Smooth muscle cell (in vitro differentiated cells): ENCODE measurements around the gene CFAP97D2. TPM values are rescaled to one million over a fixed set of nuclear protein-coding genes. Genes with fewer than 3 reads are reported as not detected.
A peak's percentile ranks its signal among the peaks of the same experiment; 100 is the strongest.
"Not testable (repeated sequence)": the region's sequence is repeated elsewhere in the genome, so short reads cannot be mapped to it uniquely, and the experiment has no call there.

Experiments used
- DNase-seq: peaks from one replicate; lab custom pipeline; 2025; ENCODE audit not compliant: unreplicated experiment; lab: John Stamatoyannopoulos, UW
- H2AFZ ChIP-seq: fragments of 200-600 bp; sonication (generic); 2 replicates; pipeline ENCODE4 v1.6.0; 2016; ENCODE audit warnings: antibody characterized with exemption, low read depth, mild to moderate bottlenecking
- H3F3A ChIP-seq: fragments of 200-600 bp; sonication (generic); 2 replicates; pipeline ENCODE4 v1.6.0; 2017; ENCODE audit warnings: antibody characterized with exemption, low read depth
- H3K27ac ChIP-seq: fragments of 200-600 bp; sonication (generic); 2 replicates; pipeline ENCODE4 v1.5.1; 2016; ENCODE audit warnings: low read depth, mild to moderate bottlenecking
- H3K27me3 ChIP-seq: fragments of 200-600 bp; sonication (generic); 2 replicates; pipeline ENCODE4 v1.6.1; 2016; ENCODE audit warnings: low read depth, mild to moderate bottlenecking
- H3K36me3 ChIP-seq: fragments of 200-600 bp; sonication (generic); 2 replicates; pipeline ENCODE4 v1.5.1; 2016; ENCODE audit warnings: low read depth
- H3K4me1 ChIP-seq: fragments of 200-600 bp; sonication (generic); 2 replicates; pipeline ENCODE4 v1.5.1; 2016; ENCODE audit warnings: low read depth
- H3K4me2 ChIP-seq: fragments of 200-600 bp; sonication (generic); 2 replicates; pipeline ENCODE4 v1.6.0; 2016; ENCODE audit warnings: mild to moderate bottlenecking
- H3K4me3 ChIP-seq: fragments of 200-600 bp; sonication (generic); 2 replicates; pipeline ENCODE4 v1.5.1; 2016; ENCODE audit warnings: mild to moderate bottlenecking
- H3K79me2 ChIP-seq: fragments of 200-600 bp; sonication (generic); 2 replicates; pipeline ENCODE4 v1.6.0; 2016; ENCODE audit warnings: low read depth, mild to moderate bottlenecking
- H3K9ac ChIP-seq: fragments of 200-600 bp; sonication (generic); 2 replicates; pipeline ENCODE4 v1.6.0; 2016; ENCODE audit warnings: low read depth
- H3K9me3 ChIP-seq: fragments of 200-600 bp; sonication (generic); replicated peaks from 2 replicates; pipeline ENCODE4 v1.5.1; 2016; ENCODE audit warnings: low read depth
- H4K20me1 ChIP-seq: fragments of 200-600 bp; sonication (generic); 2 replicates; pipeline ENCODE4 v1.6.0; 2016; ENCODE audit warnings: low read depth
- WGBS: methylation state at CpG from one replicate; pipeline ENCODE4 v1.1.7; 2016; ENCODE audit warnings: low lambda C conversion rate; 5-methylcytosine and 5-hydroxymethylcytosine counted together
- polyA plus RNA-seq: library from polyadenylated mRNA; unstranded; fragments of >200 nt; fragmentation: Nextera tagmentation; extraction: Ambion mirVana; gene quantifications from 2 replicates; pipeline ENCODE4 v1.2.1, GENCODE V29; 2016
- total RNA-seq: library from RNA; depleted of rRNA; stranded (reverse); fragments of >200 nt; gene quantifications from 2 replicates; pipeline ENCODE4 v1.2.3, GENCODE V29; 2014
- TF ChIP-seq, protein P1 (sequence below): fragments of 200-600 bp; sonication (generic); IDR thresholded peaks from 2 replicates; pipeline ENCODE4 v1.5.1; 2017; ENCODE audit warnings: borderline replicate concordance, mild to moderate bottlenecking, antibody characterized with exemption; ENCODE audit not compliant: insufficient read depth, poor library complexity, severe bottlenecking

Gene CFAP97D2
- total and polyA plus RNA-seq, 2 experiments from 2014 or later, result not detected

DNA sequence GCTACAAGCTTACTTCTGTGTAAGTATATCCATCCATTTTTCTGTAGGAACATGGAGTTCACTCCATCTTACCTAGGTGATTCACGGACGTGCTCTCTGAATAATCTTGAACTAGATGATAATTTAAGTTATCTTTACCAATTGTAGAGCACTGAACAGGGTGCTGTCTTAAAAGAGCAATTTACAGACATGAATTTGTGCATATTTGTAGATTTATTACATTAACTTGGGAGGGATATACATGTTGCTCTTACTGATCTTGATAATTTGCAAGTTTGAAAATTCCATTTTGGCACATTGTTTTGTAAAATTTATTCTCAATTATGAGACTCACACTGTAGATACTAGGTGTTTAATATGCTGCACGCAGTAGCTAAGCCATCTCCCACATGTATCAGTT is 64.9 kb downstream of the CFAP97D2 start:
- no peak for DNase-seq
- no peak overlapping the region for H2AFZ ChIP-seq
- peaks cover 65% of the 10 kb centered on the region for H3K36me3 ChIP-seq
- H3K27me3 ChIP-seq, result no peaks in the 10 kb centered on the region
- H3F3A ChIP-seq, result peaks cover 7% of the 10 kb centered on the region
- H3K4me1 ChIP-seq, result no peaks in the 10 kb centered on the region
- 98% methylated on average over 3 of the region's 3 CpGs for WGBS
- no peaks in the 10 kb centered on the region for H3K9me3 ChIP-seq
- H3K79me2 ChIP-seq, result no peaks in the 10 kb centered on the region
- H3K4me2 ChIP-seq, result no peak overlapping the region
- TF ChIP-seq, protein P1, sequence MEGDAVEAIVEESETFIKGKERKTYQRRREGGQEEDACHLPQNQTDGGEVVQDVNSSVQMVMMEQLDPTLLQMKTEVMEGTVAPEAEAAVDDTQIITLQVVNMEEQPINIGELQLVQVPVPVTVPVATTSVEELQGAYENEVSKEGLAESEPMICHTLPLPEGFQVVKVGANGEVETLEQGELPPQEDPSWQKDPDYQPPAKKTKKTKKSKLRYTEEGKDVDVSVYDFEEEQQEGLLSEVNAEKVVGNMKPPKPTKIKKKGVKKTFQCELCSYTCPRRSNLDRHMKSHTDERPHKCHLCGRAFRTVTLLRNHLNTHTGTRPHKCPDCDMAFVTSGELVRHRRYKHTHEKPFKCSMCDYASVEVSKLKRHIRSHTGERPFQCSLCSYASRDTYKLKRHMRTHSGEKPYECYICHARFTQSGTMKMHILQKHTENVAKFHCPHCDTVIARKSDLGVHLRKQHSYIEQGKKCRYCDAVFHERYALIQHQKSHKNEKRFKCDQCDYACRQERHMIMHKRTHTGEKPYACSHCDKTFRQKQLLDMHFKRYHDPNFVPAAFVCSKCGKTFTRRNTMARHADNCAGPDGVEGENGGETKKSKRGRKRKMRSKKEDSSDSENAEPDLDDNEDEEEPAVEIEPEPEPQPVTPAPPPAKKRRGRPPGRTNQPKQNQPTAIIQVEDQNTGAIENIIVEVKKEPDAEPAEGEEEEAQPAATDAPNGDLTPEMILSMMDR, result no peak
- peaks cover 50% of the 10 kb centered on the region for H4K20me1 ChIP-seq
- no peak overlapping the region for H3K27ac ChIP-seq
- H3K9ac ChIP-seq, result no peak overlapping the region
- H3K4me3 ChIP-seq, result no peak overlapping the region

DNA sequence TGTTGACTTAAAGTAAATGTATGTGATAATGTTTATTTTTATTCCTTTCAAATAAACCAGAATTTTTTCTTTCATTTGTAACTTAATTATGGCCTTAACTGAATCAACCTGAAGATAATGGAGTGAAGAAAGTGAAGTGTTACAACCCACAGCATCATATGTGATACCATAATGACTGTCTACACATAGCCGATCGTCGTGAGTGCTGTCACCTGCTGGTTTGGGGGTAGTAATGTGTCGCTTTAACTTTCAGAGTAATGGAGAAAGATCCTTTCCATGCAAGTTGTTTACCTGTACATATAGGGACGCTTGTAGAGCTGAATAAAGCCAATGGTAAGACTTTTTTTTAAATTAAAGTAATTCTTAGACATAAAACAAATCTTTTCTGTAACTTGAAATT is 65.6 kb downstream of the CFAP97D2 start:
- no peaks in the 10 kb centered on the region for H3K4me1 ChIP-seq
- DNase-seq, result no peak
- TF ChIP-seq, protein P1, result no peak
- H3K79me2 ChIP-seq, result peaks cover 5% of the 10 kb centered on the region
- no peak overlapping the region for H3K4me2 ChIP-seq
- H3K27me3 ChIP-seq, result no peaks in the 10 kb centered on the region
- H3K9ac ChIP-seq, result no peak overlapping the region
- peaks cover 54% of the 10 kb centered on the region for H4K20me1 ChIP-seq
- H3K36me3 ChIP-seq, result peaks cover 61% of the 10 kb centered on the region
- H2AFZ ChIP-seq, result no peak overlapping the region
- WGBS, result 93% methylated on average over 5 of the region's 5 CpGs
- H3F3A ChIP-seq, result peaks cover 7% of the 10 kb centered on the region
- H3K9me3 ChIP-seq, result no peaks in the 10 kb centered on the region
- H3K27ac ChIP-seq, result no peak overlapping the region
- no peak overlapping the region for H3K4me3 ChIP-seq

DNA sequence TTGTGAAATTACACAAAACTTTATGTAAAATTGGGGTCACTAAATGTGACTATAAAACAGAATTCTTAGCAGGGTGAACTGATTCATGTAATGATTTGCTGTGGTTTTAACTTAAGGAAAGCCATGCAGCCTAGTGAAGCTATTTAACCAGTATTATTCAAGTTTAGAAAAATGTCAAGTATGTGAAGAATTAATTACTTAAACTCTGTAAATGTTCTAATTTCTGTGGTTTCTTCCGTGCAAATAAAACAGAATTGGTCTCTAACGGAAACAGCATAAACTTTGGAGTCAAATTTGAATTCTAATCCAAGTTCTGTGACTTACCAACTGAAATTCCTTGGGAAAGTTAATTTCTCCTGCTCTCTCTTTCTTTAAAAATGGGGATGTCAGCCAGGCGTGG is 69.0 kb downstream of the CFAP97D2 start:
- Histone ChIP-seq H3K27me3 (no peaks in the 10 kb centered on the region), H2AFZ (no peak overlapping the region), H3K27ac (peak overlapping the region; percentile 27), H3K4me1 (no peaks in the 10 kb centered on the region), H3K36me3 (peaks cover 41% of the 10 kb centered on the region), H3K9ac (no peak overlapping the region), H3K4me3 (no peak overlapping the region), H3K4me2 (no peak overlapping the region), H3K79me2 (peaks cover 5% of the 10 kb centered on the region), H3F3A (peaks cover 7% of the 10 kb centered on the region), H3K9me3 (no peaks in the 10 kb centered on the region), H4K20me1 (peaks cover 63% of the 10 kb centered on the region)
- WGBS, result 48% methylated on average over 3 of the region's 3 CpGs
- TF ChIP-seq, protein P1, result no peak
- no peak for DNase-seq

DNA sequence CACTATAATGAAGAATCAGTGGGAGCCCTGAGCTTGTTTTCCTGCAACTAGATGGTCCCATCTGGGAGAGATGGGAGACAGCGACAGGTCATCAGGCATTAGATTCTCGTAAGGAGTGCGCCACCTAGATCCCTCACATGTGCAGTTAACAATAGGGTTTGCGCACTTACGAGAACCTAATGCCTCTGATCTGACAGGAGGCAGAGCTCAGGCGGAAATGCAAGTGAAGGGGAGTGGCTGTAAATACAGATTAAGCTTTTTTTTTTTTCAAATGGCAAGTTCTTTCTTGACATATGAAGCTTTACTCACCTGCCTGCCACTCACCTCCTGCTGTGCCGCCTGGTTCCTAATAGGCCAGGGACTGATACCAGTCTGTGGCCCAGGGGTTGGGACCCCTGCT is 70.0 kb downstream of the CFAP97D2 start:
- Histone ChIP-seq H2AFZ (no peak overlapping the region), H3K9ac (no peak overlapping the region), H3K4me3 (no peak overlapping the region), H3K4me2 (no peak overlapping the region), H3K27ac (peak overlapping the region; percentile 31), H3K79me2 (peaks cover 5% of the 10 kb centered on the region), H3F3A (peaks cover 7% of the 10 kb centered on the region), H3K4me1 (no peaks in the 10 kb centered on the region), H3K27me3 (no peaks in the 10 kb centered on the region), H3K9me3 (no peaks in the 10 kb centered on the region), H4K20me1 (peaks cover 61% of the 10 kb centered on the region), H3K36me3 (peaks cover 30% of the 10 kb centered on the region)
- no peak for DNase-seq
- 96% methylated on average over 7 of the region's 7 CpGs for WGBS
- TF ChIP-seq, protein P1, result no peak

DNA sequence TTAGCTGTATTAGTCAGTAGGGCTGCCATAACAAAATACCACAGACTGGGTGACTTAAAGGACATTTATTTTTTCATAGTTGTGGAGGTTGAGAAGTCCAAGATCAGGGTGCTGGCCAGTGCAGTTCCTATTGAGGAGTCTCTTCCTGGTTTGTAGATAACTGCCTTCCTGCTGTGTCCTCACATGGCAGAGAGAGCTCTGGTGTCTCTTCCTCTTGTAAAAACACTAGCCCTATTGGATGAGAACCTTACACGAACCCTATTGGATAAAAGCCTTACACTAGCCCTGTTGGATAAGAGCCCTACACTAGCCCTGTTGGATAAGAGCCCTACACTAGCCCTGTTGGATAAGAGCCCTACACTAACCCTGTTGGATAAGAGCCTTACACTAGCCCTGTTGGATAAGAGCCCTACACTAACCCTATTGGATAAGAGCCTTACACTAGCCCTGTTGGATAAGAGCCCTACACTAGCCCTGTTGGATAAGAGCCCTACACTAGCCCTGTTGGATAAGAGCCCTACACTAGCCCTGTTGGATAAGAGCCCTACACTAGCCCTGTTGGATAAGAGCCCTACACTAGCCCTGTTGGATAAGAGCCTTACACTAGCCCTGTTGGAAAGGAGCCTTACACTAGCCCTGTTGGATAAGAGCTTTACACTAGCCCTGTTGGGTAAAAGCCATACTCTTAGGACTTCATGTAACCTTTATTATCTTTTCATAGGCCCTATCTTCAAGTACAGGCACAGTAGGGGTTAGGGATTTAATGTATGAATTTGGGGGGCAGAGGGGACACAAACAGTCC is 72.8 kb downstream of the CFAP97D2 start:
- not testable (repeated sequence) for H3K4me1 ChIP-seq, H3F3A ChIP-seq, H2AFZ ChIP-seq, H3K9me3 ChIP-seq, H3K4me2 ChIP-seq, DNase-seq, H3K27ac ChIP-seq, H3K9ac ChIP-seq, H3K79me2 ChIP-seq, H3K4me3 ChIP-seq, H3K27me3 ChIP-seq
- 89% methylated on average over 1 of the region's 1 CpG for WGBS
- Histone ChIP-seq H4K20me1 (peaks cover 59% of the 10 kb centered on the region), H3K36me3 (peaks cover 20% of the 10 kb centered on the region)
